Ureter (tissue), 1 donor: ENCODE measurements around the gene LGI4. TPM values are rescaled to one million over a fixed set of nuclear protein-coding genes. Genes with fewer than 3 reads are reported as not detected.

Experiments used
- DNase-seq: peaks from one replicate; pipeline ENCODE4 v3.0.0-alpha.2; 2020; ENCODE audit warnings: low spot score
- total RNA-seq: library from RNA; stranded (reverse); gene quantifications from one replicate; pipeline ENCODE4 v1.2.4, GENCODE V29; 2023
- donor health status: DM: yes; HTN: yes; CAD: no.

The LGI4 gene
- total RNA-seq, 1 donor from 2014 or later: 15.5 TPM

DNA sequence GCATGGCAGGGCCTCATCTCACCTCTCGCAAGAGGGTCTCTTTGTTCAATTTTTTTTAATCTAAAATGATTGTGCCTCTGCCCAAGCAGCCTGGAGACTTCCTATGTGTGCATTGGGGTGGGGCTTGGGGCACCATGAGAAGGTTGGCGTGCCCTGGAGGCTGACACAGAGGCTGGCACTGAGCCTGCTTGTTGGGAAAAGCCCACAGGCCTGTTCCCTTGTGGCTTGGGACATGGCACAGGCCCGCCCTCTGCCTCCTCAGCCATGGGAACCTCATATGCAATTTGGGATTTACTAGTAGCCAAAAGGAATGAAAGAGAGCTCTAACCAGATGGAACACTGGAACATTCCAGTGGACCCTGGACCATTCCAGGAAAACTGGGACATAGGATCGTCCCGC, 11.3 kb downstream of the LGI4 start:
- DNase-seq: peak; percentile 64

DNA sequence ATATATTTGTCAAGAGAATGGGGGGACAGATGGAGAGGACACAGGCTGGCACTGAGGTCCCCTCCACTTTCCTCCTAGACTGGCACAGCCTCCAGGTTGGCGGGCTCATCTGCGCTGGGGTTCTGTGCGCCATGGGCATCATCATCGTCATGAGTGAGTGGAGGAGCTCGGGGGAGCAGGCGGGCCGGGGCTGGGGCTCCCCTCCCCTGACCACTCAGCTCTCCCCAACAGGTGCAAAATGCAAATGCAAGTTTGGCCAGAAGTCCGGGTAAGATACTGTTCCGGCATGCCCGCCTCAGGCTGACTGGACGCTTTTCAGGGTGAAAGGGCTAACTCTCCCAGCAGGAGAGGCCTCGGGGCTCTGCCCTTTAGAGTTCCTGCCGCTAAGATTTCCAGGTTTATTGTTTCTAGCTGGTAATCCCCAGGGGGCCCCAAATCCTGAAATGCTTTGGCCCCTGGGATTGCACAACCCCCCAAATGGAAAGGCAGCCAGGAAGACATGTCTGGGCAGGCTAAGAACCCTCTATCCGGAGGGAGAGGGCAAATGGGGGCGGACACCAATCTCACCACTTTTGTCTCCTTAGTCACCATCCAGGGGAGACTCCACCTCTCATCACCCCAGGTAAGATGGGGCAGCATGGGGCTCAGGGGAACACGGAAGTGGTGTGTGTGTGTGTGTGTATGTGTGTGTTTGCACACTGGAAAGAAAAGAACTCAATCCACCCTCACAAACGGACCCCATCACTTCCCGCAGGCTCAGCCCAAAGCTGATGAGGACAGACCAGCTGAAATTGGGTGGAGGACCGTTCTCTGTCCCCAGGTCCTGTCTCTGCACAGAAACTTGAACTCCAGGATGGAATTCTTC, 11.9 kb downstream of the LGI4 start:
- peak; percentile 61 for DNase-seq

DNA sequence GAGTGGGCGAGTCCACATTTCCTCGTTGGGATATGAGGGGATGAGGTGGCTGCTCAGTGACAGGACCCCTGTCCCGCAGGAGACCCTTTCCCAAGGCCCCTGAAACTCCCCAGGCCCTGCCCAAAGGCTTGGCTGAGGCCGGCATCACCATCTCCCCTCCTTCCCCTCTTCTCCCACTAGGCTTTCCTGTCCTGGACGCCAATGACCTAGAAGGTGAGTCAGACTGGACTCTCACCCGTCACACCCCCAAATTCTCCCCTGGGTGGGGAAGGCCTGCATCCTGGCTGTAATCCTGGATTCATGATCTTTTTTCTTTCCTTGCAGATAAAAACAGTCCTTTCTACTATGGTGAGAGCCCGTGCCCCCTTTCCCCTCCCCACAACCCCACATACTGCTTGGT, 14.0 kb downstream of the LGI4 start:
- DNase-seq: no peak

DNA sequence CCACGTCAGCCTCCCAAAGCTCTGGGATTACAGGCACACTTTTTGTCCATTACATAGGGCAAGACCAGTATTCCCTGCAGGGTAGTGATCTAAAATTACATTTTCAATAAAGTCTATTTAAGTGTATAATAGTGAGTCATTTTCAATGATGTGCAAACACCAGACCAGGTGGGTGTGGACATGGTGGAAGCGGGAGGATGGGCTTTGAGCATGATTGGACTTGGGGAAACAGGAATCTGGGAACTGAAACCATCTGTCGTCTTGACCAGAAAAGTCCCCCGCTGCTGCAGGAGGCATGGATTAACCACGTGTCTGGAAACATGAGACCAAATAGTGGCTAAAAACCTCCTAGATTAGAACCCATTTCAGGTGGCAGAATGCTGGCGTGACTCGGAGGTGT, 14.4 kb downstream of the LGI4 start:
- peak; percentile 63 for DNase-seq

DNA sequence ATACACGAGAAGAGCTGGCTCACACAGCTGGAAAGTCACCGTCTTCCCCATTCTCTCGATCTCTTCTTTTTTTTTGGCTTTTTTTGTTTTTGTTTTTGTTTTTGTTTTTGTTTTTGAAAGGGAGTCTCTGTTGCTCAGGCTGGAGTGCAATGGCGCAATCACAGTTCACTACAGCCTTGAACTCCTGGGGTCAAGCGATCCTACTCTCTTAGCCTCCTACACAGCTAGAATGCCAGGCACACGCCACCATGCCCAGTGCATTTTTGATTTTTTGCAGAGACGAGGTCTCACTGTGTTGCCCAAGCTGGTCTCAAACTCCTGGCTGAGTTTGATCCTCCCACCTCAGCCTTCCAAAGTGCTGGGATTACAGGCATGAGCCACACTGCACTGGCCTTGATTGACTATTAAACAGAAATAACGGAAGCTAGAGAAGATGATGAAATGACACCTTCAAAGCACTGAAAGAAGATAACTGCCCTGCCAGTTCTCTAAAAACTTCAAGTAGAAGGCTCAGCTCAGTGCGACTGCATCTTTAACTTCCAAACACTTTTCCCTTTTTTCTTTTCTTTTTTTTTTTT, 15.2 kb downstream of the LGI4 start:
- DNase-seq: no peak

DNA sequence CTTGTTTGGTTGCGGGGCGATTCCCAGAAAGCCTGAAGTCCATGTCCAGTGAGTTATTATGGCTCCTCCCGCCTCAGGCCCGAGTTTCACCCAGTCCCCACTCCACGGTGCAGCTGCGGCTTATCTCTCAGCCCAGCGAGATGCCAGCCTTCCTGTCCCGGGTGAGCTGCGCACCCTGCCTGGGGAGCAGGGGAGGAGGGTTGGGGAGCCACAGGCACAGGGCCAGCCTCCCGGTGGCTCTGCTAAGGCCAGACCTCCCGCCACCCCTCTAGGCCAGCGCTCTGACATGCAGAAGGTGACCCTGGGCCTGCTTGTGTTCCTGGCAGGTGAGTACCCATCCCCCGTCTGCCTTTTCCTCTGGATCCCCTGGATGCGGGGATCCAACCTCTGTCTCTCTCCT, 15.8 kb downstream of the LGI4 start:
- DNase-seq: no peak

DNA sequence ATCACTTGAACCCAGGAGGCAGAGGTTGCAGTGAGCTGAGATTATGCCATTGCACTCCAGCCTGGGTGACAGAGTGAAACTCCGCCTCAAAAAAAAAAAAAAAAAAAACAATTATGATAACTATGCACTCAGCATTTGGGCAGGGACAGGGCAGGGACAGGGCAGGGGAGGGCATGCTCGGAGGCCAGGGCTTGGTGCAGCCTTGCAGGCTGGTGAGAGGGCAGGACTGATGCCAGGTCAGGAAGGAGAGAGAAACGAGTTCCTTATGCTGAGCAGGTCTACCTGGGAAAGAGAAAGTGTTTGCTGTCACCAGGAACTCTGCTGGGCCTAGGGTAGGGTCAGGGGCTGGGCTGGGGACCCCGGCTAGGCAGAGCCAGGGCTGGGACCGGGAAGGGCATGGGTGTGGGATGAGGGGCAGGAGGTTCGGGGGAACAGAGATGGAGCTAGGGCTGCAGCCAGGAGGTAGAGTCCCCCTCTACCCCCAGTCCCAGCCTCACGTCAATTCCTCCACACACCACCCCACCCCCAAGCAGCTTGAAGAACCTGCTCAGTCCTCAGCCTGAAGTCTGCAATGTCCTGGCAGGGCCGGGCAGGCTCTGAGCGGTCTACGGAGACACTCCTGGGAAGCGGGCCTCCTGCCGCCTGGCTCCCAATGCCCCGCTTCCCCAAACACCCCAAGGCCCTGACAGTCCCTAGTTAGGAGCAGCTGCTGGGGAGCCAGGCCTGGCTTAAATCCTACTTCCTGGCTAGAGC, 16.4 kb downstream of the LGI4 start:
- peak; percentile 77 for DNase-seq

DNA sequence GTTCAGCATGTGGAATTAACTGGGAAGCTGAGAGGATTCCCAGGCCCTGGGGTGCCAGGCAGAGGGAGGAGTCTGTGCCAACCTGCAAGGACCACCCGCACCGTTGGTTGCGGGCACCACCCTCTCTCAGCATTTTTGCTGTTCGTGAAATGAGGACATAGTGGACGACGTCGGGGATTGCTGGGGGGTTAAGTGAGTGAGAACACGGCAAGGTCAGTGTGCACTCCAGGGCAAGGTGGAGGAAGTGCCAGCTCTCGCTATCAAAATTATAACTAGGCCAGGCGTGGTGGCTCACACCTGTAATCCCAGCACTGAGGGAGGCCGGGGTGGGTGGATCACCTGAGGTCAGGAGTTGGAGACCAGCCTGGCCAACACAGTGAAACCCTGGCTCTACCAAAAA, 17.1 kb downstream of the LGI4 start:
- DNase-seq: no peak

DNA sequence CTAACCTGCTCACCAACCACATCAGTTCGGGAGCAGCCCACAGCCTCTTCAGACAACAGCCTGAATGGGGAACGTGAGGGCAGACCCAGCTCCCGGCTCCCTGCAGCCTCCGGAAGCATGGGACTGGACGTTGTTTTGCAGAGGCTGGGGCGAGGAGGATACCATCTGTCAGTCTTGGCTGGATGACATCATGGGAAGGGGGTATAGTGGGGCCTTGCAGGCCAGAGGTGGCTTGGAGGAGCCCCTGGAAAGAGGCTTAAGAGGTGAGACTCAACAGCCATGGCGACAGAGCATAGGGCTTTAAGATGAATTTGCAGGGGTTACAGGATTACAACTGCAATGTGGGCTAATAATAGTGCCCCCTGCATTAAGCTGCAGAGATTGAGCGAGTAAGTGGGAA, 17.7 kb downstream of the LGI4 start:
- no peak for DNase-seq

DNA sequence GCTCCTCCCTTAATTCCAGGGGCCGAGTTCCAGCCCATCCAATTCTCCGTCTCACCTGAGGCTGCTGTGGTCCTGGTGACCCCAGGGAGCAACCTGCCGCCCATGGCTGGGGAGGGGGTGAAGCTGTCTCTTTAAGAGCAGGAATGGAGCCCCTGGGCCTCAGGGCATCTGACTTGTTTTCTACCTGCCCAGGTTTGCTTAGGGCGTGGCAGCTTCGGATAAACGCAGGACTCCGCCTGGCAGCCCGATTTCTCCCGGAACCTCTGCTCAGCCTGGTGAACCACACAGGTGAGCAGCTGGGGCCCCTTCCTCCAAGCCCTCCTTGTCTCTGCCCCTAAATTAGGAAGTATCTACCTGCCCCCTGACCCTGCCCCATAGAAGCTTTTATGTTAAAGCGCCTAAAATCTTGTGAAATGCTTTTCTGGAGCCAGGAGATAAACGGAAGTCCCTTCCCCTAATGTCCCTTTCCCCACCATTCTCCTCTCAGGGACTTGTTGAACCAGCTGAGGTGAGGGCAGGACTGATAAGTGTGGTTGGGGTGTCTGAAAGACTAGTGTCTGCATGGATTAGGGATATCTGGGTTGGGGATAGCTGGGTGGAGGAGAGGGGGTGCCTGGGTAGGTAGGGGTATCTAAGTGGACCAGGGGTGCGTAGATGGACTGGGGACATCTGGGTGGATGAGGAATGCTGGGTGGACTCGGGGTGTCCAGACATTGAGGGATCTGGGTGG, 18.6 kb downstream of the LGI4 start:
- peak; percentile 75 for DNase-seq

DNA sequence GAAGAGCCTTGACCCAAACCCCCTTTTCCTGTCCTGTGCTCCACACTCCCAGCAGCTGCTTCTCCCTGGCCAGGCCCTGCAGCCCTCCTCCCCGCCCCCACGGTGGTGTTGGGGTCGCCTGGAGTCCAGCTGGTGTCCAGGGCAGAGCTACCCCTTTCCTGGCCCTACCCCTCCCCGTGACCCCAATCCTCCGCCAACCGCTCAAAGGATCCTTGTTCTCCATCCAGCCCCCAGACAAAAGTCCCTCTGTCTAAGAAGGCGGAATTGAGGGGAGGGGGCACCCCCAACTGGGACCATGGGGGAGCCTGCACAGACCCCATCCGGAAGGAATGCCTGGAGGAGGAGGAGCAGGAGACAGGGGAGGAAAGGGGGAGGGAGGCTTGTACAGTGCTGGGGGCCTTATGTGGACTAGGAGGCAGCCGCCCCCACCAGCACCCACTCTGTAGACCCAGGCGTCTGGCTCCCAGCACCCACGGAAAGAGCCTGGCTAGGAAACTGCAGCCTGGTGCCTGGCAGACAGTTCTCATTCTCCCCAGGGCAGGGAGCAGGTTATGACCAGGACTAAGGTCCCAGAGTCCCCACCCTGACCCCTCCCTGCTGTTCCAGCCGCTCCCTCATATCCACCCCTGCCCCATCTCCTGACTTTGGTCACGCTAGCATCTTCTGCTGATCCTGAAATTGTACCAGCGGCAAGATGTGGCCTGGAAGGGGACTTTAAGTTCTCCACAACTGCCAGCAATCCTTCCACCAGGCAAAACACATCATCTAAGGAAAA, 19.5 kb downstream of the LGI4 start, which contains the start of gene FXYD3:
Gene FXYD3, plus strand, starts transcription at position 647 of the 775 bp plus-strand sequence. CDS start 3,554 bp downstream, outside the sequence.
- no peak for DNase-seq

DNA sequence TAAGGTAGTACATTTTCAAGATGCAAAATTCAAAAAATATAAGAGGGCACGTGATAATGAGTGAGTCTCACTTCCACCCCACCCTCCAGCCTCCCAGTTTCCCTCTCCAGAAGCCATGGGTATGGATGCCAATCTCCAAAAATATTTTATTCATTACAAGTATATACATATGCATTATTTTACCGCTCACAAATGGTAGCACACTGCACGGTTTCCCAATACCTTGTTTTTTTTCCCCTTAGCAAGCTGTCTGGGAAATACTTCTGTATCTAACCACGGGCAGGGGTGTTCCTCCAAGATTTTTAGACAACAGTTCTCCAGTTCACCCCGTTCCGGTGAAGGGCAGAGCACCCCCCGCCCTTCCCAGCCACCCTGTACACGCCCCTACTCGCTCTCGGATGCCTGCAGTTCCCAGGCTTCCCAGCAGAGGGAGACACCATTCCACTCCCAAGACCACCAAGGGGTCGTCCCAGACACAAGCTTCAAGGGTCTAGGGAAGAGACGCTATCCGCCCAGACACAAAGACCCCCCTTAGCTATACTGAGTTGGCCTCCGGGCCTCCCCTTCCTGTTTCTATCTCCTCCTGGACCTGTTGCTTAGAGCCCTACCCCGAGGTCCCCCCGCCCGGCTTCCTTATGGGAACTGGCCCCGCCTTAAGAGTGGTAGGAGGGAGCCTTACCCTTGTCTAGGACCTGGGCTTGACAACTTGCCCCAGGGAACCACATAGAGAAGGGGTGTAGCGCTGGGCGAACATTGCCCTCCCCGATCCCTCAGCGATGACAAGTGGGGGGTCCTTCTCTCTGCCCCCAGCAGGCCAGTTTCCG, 20.3 kb downstream of the LGI4 start:
- DNase-seq: peak; percentile 77

DNA sequence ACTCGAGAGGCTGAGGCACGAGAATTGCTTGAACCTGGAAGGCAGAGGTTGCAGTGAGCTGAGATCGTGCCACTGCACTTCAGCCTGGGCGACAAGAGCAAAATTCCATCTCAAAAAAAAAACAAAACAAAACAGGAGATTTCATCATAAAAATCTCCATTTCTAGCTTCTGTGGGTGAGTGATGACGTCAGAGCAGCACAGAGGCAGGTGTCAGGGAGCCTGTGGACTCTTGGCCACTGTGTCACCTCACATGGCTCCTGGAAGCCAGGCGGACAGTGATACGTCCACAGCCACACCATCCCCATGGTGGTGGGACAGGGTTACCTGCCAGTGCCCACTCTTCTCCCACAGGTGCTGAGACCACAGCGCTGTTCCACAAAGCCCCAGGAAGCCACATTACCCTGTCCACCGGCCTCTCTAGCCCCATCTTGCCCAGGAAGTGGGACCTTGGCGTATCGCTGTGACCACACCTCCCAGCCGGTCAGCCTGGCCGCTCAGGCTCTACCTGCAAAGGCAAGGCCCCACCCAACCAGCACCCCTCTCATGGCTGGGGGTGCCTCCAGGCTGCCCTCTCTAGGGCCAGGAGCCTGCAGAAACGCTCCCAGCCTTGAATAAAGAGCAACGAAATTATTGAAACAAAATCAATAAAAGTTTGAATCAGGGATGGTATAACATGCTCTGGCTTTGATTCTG, 21.7 kb downstream of the LGI4 start:
- no peak for DNase-seq

DNA sequence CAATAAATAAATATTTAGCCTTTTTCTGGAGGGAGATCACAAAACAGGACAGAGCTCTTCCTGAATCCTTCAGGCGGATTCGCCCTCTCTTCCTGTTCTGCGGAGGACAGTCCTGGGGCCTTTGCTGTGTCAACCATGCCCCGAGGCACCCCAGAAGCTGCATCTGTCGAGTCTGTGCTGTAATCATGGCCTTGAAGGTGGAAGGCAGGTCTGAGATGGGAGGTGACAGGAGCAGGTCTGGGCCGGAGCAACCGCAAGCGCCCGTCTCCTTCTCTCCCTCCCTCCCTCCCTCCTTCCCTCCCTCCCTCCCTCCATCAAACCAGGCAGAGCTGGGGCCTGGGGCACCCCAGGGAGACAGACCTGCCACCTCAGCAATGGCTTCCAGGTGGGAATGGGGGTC, 23.9 kb downstream of the LGI4 start:
- DNase-seq: no peak

DNA sequence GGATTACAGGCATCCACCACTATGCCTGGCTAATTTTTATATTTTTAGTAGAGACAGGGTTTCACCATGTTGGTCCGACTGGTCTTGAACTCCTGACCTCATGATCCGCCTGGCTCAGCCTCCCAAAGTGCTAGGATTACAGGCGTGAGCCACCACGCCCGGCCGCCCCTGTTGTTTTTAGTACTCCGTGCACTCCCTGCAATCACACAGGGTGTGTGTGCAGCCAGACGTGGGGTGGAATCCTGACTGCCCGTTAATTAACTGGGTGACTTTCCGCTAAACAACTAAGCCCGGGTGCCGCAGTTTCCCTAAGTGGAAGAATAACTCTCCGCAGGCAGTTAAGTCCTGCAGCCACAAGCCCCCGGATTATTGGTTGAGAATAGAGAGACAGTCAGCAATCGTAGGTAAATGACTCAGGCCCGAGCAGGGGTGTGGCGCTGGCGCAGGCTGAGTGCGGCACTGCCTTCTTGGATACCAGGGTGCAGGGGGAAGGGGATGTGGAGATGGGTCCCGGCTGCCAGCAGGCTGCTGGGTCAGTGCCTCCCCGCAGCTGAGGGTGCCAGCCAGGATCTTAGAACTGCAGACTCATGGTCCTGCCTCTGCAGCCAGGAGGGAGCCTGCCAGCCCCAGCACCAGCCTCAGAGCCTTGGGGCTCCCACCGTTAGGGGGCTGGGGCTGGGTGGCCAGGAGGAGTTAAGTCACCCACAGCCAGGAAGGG, 25.3 kb downstream of the LGI4 start:
- no peak for DNase-seq

DNA sequence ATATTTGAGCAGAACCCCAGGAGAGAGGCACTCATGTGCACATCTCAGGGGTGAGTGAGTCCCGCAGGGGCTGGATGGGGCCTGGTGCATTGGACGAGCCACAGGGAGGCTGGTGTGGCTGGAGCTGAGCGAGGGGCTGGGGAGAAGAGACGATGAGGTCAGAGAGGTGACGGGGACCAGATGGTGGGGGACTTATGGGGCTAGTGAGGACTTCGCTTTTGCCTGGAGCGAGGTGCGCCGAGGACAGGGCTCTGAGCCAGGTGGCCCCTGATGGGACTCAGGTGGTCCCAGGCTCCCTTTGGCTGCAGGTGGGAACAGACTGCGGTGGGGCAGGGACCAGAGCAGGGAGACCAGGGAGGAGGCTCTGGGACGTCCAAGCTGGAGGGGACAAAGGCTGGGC, 26.1 kb downstream of the LGI4 start:
- no peak for DNase-seq

DNA sequence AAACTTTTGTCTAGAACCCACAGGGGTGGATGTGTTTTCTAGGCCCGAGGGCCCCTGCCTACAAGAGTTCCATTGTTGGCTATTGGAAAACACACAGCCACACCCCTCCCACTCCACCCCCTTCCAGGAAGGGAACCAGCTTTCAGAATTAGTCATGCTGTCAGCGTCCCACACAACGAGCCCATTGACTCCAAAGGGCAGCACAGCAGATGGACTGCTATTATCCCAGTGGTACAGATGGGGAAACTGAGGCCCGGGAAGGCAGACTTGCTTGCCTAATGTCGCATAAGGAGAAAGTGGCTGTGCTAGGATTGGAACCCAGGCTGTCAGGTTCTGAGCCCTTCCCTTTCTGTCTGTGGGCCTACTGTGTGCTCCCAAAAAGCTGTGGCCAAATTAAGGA, 27.3 kb downstream of the LGI4 start:
- DNase-seq: no peak

DNA sequence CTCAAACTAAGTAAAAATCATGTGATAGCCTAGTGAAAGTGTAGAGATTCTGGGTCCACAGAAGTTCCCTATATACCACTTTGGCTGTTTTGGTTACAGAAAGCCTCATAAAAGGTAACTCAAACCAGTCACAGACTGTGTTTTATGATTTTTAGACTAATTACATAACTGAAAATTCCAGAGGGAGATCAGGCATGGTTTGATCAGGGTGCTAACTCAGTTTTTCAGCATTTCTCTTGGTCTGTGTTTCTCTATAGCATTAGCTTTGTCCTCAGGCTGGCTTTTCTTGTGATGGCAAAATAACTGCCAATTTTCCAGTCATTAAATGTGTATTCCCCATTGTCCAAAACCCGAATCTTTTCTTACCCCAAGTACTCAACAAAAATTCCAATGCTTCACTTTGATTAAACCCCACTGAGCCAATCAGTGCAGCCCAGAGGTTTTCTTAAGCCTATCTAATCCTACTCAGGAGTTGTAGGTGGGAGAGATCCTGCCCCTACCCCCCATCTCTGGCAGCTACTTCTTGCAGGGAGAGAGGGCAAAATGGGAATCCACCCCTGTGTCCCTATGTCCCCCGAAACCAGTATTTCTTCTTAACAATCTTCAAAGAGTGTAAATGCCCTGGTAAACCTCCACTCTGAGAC, 27.8 kb downstream of the LGI4 start:
- no peak for DNase-seq

DNA sequence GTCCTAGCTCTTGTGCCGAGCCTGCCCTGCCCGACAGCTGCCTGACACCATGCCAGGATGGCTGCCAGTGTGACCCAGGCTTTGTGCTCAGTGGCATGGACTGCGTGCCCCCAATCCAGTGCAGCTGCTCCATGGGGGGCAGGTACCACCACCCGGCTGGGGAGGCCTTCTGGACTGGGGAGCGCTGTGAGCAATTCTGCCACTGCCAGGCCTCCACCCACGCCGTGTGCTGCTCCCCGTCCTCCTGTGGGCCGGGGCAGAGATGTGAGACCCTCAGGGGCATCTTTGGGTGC, 28.6 kb downstream of the LGI4 start:
- DNase-seq: no peak
